Articular chondrocyte of knee joint (primary cell): ENCODE data around the gene WAC. TPM values are rescaled to one million over a fixed set of nuclear protein-coding genes. Genes with fewer than 3 reads are reported as not detected.

ENCODE experiments used
- small RNA-seq: library from RNA; depleted of rRNA; stranded (forward); fragments of <200 nt; gene quantifications from one replicate; pipeline ENCODE3, GENCODE V24; 2012
- total RNA-seq: library from RNA; depleted of rRNA; stranded (reverse); fragments of >200 nt; gene quantifications from 2 replicates; pipeline ENCODE4 v1.2.3, GENCODE V29; 2012

The WAC gene
- total RNA-seq, result 92.1 and 92.6 TPM in 2 replicates

DNA sequence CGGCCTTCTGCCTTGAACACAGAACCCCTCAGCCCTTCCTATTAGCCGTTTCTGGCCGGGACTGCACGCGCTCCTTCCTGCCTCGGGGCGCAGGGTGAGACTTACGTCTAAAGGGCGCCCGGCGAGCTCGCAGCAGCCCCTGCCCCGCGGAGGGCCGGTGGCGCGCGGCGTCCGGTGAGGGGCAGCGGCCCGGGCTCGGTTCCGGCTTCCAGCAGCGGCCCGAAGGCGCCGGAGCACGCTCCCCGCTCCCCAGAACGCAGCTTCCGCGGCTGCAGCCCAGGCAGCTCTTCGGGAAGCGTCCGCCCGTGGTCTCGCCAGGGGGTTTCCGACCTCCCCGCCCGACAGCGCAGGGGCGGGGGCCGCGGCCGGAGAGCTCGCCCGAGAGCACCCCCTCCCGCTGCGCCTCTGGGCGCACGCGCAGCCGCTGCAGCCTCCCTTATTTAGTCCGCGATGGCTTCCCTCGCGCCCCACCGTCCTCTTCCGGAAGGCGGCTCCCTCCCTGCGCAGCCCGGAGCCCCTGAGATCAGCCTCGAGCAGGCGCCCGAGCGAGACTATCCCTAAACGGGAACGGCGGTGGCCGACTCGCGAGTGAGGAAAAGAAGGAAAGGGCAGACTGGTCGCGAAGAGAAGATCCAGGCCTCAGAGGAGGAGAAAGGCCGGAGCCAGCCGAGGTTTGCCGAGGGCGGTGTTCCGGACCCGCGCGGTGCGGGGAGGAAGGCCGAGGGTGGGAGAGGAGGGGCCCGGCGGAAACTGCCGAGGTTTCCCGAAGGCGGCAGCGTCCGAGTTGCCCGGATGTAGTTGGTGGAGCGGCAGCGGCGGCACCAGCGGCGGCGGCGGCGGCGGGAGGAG lies at the start of gene WAC:
Gene WAC (plus strand): TSS at position 782 of the 849 bp plus-strand sequence. CDS start 462 bp downstream, outside the sequence.

Small RNA genes within 50 kb of the gene (small RNA-seq; reads per million reads assigned to genes)
- gene RNU4ATAC6P (not detected), gene RNU6-1067P (not detected)

Other genes starting within 250 kb of the WAC start
- gene MPP7, start 230.1 kb upstream of the WAC start, total RNA-seq, result 9.9 and 11.6 TPM in 2 replicates
- 24.8 and 45.1 TPM in 2 replicates for gene BAMBI, start 144.4 kb downstream of the WAC start, total RNA-seq